ENCODE measurements around the gene TLE4.
"Not testable (repeated sequence)": the region's sequence is repeated elsewhere in the genome, so short reads cannot be mapped to it uniquely, and the experiment has no call there.

Gene TLE4

DNA sequence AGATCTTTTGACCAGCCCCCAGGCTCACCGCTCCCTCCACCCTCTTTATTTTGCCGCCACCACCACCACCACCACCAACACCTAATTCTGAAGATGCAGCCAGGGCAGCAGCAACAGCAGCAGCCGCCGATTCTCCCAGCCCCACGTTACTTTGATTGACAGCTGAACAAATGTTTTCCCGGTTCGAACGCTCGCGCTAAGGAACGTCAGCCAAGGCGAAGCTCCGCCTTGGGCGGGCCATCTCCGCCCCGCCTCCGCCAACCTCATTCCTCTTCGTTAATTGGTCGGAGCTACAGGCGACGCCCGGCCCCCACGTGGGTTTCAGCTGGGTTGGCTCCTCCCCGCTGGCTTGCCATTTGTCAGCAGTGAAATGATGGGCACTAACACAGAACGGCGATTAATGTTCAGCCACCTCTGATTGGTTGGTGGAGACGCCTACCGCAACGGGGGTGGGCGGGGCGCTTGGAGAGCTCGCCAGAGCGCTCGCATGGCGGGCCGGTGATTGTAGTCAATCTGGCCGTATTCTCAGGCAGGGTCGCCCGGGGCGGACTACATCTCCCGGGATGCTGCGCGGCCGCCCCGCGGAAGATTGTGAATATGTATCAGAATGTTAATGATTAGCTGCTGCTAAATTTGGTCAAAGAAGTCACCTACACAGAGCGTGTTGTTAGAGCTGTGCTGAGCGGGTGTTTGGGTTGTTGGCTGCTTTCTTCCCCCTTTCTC, at the start of gene TLE4:
TSS of gene TLE4 (plus strand) at position 657 of the 723 bp plus-strand sequence. CDS start 826 bp downstream, outside the sequence.
- DNase-seq (ENCODE audit: low spot score), result peak; percentile 93

GRCh38 chr9:79522793-79523192, 49.0 kb upstream of the TLE4 start:
- DNase-seq (ENCODE audit: low spot score), result no peak

GRCh38 chr9:79524266-79524665, 47.5 kb upstream of the TLE4 start:
- DNase-seq (ENCODE audit: low spot score), result no peak

GRCh38 chr9:79526149-79526672, 45.6 kb upstream of the TLE4 start:
- DNase-seq (ENCODE audit: low spot score), result no peak

GRCh38 chr9:79535534-79535933, 36.2 kb upstream of the TLE4 start:
- DNase-seq (ENCODE audit: low spot score), result no peak

- DNase-seq (ENCODE audit: low spot score), result no peak
These were observed 33.9 kb upstream of the TLE4 start for GRCh38 chr9:79537838-79538237.

DNA sequence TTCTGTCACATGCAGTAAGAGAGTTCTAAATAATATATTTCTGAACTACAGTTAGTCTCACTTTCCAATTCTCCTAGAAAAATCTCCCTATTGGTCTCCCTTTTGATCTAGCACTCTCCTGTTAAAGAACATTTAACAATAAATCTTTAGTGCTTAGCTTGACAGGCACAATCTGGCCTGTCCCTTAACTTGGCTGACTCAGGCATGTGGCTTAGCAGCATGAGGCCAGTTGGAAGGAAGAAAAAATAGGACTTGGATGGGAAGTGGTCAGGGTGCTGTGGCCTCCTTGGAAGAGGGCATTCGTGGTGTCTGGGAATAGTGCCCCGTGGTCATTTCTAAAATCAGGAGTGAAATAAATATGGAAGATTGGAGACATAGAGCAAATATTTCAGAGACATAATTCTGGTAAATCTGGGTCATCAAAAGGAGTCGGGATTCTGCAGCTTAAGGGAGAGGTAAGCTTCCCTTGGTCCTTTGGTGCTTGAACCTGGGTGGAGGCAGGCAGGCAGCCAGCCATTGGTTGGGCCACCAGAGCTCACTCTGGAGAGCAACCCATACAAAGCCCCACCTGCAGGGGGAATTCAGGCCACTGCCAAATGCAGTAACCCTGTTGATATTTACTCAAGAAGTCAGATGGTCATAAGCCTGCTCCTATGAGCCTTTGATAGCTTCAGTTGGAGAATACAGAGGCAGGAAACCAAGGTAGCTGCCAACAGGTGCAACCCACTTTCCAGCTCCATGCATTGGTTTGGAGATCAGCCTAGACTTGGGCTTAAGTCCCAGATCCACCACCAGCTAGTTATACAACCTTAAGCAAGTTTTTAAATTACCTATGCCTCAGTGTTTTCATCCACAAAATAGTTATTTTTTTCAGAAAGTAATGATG, 28.8 kb upstream of the TLE4 start:
- no peak for DNase-seq (ENCODE audit: low spot score)

DNA sequence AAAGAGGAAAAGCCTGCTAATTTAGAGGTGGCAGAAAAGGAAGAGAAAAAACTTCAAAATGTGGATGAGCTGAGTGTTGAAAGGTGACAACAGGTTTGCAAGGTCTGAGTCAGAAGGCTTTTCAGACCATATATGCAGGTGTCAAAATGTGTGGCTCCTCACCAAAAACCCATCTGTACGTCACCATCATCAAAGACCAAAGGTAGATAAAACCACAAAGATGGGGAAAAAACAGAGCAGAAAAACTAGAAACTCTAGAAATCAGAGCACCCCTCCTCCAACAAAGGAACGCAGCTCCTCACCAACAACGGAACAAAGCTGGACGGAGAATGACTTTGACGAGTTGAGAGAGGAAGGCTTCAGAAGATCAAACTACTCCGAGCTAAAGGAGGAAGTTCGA, 27.4 kb upstream of the TLE4 start:
- DNase-seq (ENCODE audit: low spot score), result not testable (repeated sequence)

DNA sequence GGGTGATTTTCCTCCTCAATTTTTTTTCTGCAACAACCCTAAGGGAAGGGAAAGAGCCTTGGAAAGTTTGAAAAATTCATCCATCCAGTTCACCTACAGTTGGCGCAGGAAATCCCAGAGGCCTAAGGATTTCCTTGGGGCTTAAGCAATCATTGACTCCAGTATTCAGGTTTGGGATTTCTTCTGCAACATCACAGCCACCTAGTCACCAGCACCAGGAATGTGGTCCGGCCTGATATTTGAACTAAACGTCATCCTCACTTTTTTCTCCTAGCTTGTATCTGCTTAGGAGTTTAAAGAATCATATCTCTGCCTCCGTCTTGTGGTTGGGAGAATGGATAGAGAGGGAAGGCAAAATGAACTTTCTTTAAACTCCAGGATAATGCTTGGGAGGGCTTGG, 20.2 kb upstream of the TLE4 start:
- DNase-seq (ENCODE audit: low spot score), result no peak

DNA sequence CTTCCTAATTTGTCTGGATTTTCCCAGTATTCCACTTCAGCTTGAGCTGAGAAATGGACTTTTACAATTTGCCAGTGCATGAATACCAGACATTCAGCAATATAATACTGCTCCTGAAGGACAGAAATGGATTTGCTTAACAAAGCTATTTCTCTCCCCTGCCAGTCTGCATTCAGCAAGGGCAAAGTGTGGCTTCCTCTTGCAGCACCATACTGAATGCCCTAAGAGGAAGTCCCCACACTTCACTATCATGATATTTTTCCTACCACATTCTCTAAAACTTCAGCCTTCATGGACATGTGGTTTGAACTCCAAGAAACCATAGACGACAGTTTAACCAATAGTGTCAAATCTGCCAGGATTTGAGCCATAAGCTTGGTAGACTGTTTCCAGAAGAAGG, 19.8 kb upstream of the TLE4 start:
- DNase-seq (ENCODE audit: low spot score), result no peak

GRCh38 chr9:79555474-79556089, 16.2 kb upstream of the TLE4 start:
- DNase-seq (ENCODE audit: low spot score), result no peak

DNA sequence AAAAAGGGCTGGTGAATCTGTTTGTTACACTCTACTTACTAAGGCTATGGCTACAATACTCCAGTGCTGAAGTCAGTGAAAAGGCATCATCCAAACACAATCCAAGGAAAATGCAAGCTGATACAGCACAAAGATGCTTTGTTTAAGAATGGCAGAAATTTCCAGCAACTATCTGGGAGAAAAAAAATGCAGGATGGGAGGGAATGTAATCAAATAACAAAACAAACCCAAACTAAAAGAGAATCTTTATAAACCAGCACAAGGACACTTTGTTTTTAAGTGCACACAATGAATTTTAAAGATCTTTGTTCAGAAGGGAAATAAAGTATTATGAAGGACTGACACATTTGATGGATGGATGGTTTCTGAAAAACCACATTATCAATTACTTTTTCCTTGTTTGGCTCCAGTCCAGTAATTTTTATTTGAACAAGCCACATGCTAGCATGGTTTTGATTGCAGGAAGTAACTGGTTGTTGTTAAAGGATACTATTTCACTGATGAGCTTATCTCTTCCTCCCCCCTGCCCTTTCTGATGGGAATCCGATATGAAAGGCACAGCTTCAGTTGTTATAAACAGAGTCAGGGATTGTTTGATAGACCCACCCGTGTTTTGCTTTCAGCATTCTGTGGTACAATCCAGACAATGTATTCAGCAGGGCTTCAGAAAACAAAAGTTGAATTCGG, 12.1 kb upstream of the TLE4 start:
- no peak for DNase-seq (ENCODE audit: low spot score)

DNA sequence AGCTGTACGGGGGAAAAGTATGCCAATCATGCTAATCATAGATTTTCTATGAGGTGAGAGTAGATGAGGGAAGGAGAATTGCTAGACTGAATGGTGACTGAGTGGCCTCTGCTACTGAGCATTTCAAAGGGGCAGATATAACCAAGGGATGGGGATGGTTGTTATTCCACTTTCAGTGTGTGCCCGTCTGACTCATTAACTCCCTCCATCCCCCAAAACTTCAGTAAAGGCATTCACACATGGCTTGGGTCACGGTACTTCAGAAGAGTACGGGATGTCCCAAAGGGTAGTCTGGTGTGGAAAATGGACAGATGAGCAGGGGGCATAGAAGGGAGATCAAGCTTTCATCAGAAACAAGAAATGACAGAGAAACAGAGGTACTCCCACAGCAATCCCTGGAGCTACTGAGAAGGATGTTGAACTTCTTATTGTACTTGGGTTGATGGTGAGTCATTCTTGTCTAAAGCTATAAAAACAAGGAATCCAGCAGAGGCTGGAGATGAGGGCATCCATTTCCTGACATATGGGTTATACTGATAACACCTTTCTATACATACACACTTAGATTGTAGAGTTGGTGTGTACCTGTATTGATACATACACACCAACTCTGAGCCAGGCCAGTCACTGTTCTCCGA, 8.9 kb upstream of the TLE4 start:
- DNase-seq (ENCODE audit: low spot score), result no peak

GRCh38 chr9:79564105-79564504, 7.7 kb upstream of the TLE4 start:
- DNase-seq (ENCODE audit: low spot score), result no peak

- no peak for DNase-seq (ENCODE audit: low spot score)
These were observed 6.5 kb upstream of the TLE4 start for GRCh38 chr9:79565245-79565644.

DNA sequence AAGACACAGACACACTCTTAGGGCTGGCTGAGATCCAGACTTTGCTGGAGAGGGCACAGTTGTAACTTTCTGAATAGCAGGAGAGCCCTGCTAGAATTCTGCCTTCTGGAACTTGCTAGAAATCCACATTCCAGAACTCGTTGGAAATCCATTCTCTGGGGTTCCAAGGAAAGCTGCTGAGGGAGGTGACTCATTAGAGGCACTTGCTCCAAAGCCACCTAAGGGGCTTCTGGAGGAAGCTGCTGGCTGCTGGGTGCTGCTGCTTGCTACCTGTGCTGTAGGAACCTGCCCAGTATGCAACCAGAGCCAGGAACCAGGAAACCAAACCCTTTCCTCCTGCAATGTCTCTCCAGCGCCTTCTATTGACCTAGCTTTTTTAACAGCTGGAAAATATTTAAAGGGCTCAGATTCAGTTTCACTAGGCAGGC, 4.1 kb upstream of the TLE4 start:
- DNase-seq (ENCODE audit: low spot score), result no peak

DNA sequence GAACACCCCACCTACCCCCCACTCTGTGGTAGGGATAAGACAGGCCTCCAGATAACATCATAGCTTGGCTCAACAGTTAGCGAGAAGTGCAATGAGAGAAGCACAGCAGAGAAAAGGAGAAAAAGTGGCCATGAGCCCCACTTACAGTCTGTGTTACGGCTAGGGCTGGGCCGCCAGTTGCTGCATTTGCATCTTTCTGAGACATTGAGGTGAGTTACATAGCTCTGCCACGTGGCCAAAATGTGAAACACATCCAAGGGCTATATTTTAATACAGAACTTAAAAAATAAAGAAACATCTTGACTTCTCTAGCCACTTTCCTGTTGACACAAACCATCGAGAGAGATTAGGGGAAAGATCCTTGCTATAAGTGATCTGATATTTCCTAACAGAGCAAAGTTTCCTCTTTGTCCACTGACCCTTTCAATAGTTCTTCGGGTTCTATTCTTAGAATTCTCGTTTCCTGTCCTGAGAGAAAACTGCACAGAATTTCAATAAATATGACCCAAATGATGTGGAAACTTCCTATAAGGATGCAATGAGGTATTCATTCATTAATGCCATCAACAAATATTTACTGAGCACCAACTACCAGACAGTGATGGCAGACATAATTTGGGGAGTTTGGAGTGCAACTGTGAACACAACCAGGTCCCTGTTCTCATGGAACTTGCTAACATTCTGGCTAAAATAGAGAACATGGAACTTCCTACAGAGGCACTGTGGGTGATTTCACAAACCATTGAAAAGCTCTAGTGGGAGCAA, 3.2 kb upstream of the TLE4 start:
- DNase-seq (ENCODE audit: low spot score), result no peak

DNA sequence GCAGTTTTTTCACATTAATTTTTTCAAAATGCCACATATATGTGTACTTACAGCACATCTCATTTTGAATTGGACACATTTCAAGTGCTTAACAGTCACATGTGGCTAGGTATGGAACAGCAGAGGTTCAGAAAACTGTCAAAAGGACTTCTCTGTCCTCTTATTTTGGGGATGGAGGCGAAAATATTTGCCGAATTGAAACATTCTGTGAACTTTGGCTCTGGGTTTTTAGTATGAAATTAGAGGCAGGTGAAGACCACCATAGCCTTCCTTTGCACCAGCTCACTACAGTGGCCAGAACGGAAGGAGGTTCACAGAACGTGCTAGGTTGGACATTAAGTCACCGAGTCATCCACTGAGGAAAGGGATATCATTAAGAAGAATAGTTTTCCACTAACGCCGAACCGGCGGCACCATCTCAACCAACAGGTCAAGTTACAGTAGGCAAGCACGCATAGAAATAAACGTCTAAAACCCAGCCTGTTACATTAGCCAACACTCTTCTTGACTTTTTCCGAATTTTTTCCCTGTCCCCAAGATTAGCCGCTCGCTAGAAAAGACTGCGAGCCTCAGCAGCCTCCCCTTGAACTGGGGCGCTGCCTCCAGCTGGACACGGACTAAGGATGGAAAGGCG, 1.8 kb upstream of the TLE4 start:
- no peak for DNase-seq (ENCODE audit: low spot score)

DNA sequence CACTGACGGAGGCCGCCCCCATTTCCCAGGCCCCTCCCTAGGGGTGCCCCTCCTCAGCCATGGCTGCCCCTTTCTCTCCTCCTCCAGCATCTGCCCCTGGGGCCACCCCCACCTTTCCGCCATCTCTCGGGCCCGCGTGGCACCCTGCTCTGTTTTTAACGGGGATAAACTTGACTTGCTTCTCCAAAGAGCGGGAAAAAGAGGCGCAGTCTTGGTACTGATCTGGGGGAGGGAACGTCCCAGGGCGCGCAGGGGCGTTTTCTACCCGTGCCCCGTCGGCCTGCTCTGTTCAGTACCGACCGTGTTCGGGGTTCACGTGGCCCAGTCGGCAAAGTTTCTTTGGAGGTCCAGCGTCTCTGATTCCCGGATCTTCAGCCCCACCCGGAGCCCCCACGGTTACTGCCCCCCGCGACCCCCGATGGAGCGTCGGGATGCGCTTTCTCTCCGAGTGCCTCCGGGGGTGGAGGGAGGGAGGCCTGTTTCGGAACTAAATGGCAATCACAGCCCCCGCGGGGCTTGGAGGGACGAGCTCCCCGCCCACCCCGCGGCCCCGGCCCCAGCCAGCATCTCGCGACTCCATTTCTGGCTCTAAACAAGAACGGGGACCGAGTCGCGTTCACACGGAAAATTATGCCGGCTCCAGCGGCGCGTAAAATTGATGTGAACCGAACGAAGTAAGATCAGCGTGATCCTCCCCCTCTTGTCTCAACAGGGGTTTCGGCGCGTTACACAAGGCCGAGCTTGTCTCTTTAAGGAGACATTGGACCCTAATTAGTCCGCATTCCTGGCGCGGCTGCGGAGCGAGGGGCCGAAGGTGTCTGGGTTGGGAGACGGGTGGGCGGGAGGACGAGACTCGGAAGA, 1.1 kb upstream of the TLE4 start:
- no peak for DNase-seq (ENCODE audit: low spot score)
